GM19351 (cell line): ENCODE measurements around the gene CERS5.
A peak's percentile ranks its signal among the peaks of the same experiment; 100 is the strongest.

Source experiments
- ATAC-seq: cut with Tn5 transposase; IDR thresholded peaks from one replicate; pipeline ENCODE4 v1.9.1; 2021; ENCODE audit warnings: mild to moderate bottlenecking, moderate library complexity; ENCODE audit not compliant: unreplicated experiment

Gene CERS5

GRCh38 chr12:50167049-50167828 is at the start of gene CERS5:
Gene CERS5 (minus strand): TSS chr12:50167369. CDS start chr12:50167297, 72 bp downstream.
- ATAC-seq = peak; percentile 98

- ATAC-seq = no peak
Measured at GRCh38 chr12:50215033-50215432, 47.9 kb upstream of the CERS5 start.

- ATAC-seq = no peak
Measured at GRCh38 chr12:50214018-50214417, 46.8 kb upstream of the CERS5 start.

- no peak for ATAC-seq
Measured at GRCh38 chr12:50213439-50213838, 46.3 kb upstream of the CERS5 start.

- no peak for ATAC-seq
Measured at GRCh38 chr12:50212071-50212467, 44.9 kb upstream of the CERS5 start.

- ATAC-seq = no peak
Measured at GRCh38 chr12:50211392-50212070, 44.4 kb upstream of the CERS5 start.

GRCh38 chr12:50207424-50207823 is 40.3 kb upstream of the CERS5 start:
- no peak for ATAC-seq

GRCh38 chr12:50205648-50206047 is 38.5 kb upstream of the CERS5 start:
- no peak for ATAC-seq

GRCh38 chr12:50203691-50204090 is 36.5 kb upstream of the CERS5 start:
- no peak for ATAC-seq

GRCh38 chr12:50201987-50202521 is 34.9 kb upstream of the CERS5 start:
- no peak for ATAC-seq

GRCh38 chr12:50200552-50201273 is 33.5 kb upstream of the CERS5 start:
- no peak for ATAC-seq

GRCh38 chr12:50198829-50199228 is 31.7 kb upstream of the CERS5 start:
- ATAC-seq = no peak

- no peak for ATAC-seq
Measured at GRCh38 chr12:50197297-50197727, 30.1 kb upstream of the CERS5 start.

- ATAC-seq = no peak
Measured at GRCh38 chr12:50196537-50196936, 29.4 kb upstream of the CERS5 start.

GRCh38 chr12:50195832-50196231 is 28.7 kb upstream of the CERS5 start:
- ATAC-seq = no peak

- no peak for ATAC-seq
Measured at GRCh38 chr12:50192908-50193307, 25.7 kb upstream of the CERS5 start.

GRCh38 chr12:50192236-50192635 is 25.1 kb upstream of the CERS5 start:
- ATAC-seq = no peak

- no peak for ATAC-seq
Measured at GRCh38 chr12:50190859-50191258, 23.7 kb upstream of the CERS5 start.

GRCh38 chr12:50188875-50189575 is 21.9 kb upstream of the CERS5 start:
- ATAC-seq = no peak

GRCh38 chr12:50188241-50188781 is 21.1 kb upstream of the CERS5 start:
- no peak for ATAC-seq
